Measurements from ENCODE around the gene METTL1. TPM values are rescaled to one million over a fixed set of nuclear protein-coding genes. Genes with fewer than 3 reads are reported as not detected.

Gene METTL1
- total and polyA plus RNA-seq, 9 of the 15 experiments (the other 6 are each of a cell fraction or from before 2014, with no cell fraction given) = 12.6 to 65.9 (median 39.2) TPM

DNA sequence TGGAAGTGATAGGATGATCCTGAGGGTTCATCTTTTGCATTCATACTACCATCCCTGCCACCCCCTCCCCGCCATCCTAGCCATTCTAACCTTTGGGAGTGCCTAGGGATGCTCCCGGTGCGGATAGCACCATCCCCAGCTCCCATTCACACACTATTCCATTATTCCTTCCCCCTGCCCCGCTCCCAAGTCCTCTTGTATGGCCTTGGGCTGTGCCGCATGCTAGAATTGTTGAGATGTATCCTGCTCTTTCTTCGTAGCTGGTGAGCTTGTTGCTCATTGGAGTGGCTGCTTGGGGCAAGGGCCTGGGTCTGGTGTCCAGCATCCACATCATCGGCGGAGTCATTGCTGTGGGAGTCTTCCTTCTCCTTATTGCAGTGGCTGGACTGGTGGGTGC lies 26.4 kb downstream of the METTL1 start (continued):
- TF ChIP-seq, protein P1, sequence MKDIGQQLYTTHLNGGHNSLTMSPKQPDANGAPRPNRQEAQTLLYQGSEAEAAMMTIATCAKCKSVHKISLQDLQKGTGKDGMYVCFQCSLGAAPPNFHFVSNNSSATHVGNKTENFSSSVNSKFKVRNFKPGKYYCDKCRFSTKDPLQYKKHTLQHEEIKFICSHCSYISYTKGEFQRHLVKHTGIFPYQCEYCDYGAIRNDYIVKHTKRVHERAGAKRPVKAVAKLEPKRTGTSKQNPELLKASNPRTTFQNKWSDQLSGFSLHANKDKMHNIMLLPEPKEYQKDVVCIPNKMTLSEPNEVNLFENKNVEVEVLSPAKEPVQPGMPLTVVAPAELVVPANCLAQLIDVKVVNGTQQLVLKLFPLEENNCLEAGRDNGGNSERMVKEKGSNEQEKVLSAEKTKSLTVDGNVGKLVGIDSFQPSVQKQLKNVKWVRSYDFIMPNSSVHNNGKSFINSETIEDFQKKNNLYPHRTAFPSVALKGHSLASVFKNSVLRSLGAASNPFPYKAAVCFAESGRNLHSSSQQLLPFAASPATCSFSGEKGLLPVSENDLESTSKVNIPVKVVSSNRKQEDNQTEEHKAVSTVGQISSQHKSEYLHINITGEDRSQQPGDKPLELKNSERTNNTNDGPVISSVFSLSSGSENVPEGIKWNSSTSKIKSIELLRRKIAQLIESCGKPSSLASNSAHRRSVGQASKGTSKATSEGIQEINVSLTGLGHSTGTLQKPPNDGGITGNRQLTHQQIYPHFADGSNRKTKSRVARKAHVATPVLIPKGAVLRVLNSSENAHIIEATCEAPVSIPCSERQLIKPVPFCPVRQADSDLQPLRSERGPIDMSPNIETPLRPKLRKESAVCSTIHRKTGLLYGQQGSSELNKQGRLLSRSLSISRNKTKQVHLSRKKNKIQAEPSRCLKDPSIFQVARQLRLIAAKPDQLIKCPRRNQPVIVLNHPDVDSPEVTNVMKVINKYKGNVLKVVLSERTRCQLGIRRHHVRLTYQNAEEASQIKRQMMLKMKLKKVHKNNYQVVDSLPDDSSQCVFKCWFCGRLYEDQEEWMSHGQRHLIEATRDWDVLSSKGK (CRISPR knock-in tag; IDR thresholded peaks at IDR 0.05) = no peak
- TF ChIP-seq KLF10 (CRISPR knock-in tag; IDR thresholded peaks at IDR 0.05) (0 out of 2 replicates have a peak, but pooled peaks have one; percentile 0), TRIM24 (IDR thresholded peaks at IDR 0.05) (no peak), ZNF232 (CRISPR knock-in tag; IDR thresholded peaks at IDR 0.05) (0 out of 2 replicates have a peak, but pooled peaks have one; percentile 43), ZNF75A (CRISPR knock-in tag; IDR thresholded peaks at IDR 0.05) (no peak), ATF7 (IDR thresholded peaks at IDR 0.05) (no peak), SUPT5H (IDR thresholded peaks at IDR 0.05) (peak; percentile 74), FOXK1 (CRISPR knock-in tag; IDR thresholded peaks at IDR 0.05; ENCODE audit: borderline replicate concordance) (0 out of 2 replicates have a peak, but pooled peaks have one; percentile 24), TCF7L2 (IDR thresholded peaks at IDR 0.05; ENCODE audit: low read depth, low read length) (no peak), SNRNP70 (optimal IDR thresholded peaks at IDR 0.05; ENCODE audit: low read depth, low read length) (peak; percentile 32), POLR2B (IDR thresholded peaks at IDR 0.05; ENCODE audit: low read depth, partially characterized antibody) (peak; percentile 9), POLR2AphosphoS2 (IDR thresholded peaks at IDR 0.05; ENCODE audit: low read length) (peak; percentile 96), ZBTB17 (CRISPR knock-in tag; IDR thresholded peaks at IDR 0.05) (peak; percentile 60; the same call in 1 of the 2 replicates)
- TF ChIP-seq, protein P2, sequence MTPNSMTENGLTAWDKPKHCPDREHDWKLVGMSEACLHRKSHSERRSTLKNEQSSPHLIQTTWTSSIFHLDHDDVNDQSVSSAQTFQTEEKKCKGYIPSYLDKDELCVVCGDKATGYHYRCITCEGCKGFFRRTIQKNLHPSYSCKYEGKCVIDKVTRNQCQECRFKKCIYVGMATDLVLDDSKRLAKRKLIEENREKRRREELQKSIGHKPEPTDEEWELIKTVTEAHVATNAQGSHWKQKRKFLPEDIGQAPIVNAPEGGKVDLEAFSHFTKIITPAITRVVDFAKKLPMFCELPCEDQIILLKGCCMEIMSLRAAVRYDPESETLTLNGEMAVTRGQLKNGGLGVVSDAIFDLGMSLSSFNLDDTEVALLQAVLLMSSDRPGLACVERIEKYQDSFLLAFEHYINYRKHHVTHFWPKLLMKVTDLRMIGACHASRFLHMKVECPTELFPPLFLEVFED (CRISPR knock-in tag; conservative IDR thresholded peaks at IDR 0.05) = peak; percentile 4; the same call in 1 of the 2 replicates
- TF ChIP-seq, protein P3, sequence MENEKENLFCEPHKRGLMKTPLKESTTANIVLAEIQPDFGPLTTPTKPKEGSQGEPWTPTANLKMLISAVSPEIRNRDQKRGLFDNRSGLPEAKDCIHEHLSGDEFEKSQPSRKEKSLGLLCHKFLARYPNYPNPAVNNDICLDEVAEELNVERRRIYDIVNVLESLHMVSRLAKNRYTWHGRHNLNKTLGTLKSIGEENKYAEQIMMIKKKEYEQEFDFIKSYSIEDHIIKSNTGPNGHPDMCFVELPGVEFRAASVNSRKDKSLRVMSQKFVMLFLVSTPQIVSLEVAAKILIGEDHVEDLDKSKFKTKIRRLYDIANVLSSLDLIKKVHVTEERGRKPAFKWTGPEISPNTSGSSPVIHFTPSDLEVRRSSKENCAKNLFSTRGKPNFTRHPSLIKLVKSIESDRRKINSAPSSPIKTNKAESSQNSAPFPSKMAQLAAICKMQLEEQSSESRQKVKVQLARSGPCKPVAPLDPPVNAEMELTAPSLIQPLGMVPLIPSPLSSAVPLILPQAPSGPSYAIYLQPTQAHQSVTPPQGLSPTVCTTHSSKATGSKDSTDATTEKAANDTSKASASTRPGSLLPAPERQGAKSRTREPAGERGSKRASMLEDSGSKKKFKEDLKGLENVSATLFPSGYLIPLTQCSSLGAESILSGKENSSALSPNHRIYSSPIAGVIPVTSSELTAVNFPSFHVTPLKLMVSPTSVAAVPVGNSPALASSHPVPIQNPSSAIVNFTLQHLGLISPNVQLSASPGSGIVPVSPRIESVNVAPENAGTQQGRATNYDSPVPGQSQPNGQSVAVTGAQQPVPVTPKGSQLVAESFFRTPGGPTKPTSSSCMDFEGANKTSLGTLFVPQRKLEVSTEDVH (IDR thresholded peaks at IDR 0.05; ENCODE audit: low read depth, partially characterized antibody) = peak; percentile 32
- TF ChIP-seq, protein P4, sequence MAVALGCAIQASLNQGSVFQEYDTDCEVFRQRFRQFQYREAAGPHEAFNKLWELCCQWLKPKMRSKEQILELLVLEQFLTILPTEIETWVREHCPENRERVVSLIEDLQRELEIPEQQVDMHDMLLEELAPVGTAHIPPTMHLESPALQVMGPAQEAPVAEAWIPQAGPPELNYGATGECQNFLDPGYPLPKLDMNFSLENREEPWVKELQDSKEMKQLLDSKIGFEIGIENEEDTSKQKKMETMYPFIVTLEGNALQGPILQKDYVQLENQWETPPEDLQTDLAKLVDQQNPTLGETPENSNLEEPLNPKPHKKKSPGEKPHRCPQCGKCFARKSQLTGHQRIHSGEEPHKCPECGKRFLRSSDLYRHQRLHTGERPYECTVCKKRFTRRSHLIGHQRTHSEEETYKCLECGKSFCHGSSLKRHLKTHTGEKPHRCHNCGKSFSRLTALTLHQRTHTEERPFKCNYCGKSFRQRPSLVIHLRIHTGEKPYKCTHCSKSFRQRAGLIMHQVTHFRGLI (CRISPR knock-in tag; IDR thresholded peaks at IDR 0.05) = no peak
- TF ChIP-seq, protein P5, sequence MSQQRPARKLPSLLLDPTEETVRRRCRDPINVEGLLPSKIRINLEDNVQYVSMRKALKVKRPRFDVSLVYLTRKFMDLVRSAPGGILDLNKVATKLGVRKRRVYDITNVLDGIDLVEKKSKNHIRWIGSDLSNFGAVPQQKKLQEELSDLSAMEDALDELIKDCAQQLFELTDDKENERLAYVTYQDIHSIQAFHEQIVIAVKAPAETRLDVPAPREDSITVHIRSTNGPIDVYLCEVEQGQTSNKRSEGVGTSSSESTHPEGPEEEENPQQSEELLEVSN (IDR thresholded peaks at IDR 0.05; ENCODE audit: borderline replicate concordance in 1 of 2, extremely low read depth in 1 of 2, insufficient read depth in 1 of 2, insufficient read length in 1 of 2, low read depth in 1 of 2, low read length in 1 of 2, poor library complexity in 1 of 2, severe bottlenecking in 1 of 2) = no peak

All from K562 (cell line).